Endodermal cell (in vitro differentiated cells): ENCODE data around the gene APBB1IP. TPM values are rescaled to one million over a fixed set of nuclear protein-coding genes. Genes with fewer than 3 reads are reported as not detected.
"Not testable (repeated sequence)": the region's sequence is repeated elsewhere in the genome, so short reads cannot be mapped to it uniquely, and the experiment has no call there.

ENCODE experiments used
- DNase-seq: peaks from one replicate; pipeline ENCODE4 v3.0.0-alpha.2; 2017
- H3K27ac ChIP-seq: 2 replicates; pipeline ENCODE4 v1.5.1; 2013; ENCODE audit warnings: mild to moderate bottlenecking, low read depth, low read length, moderate library complexity
- H3K27me3 ChIP-seq: 2 replicates; pipeline ENCODE4 v1.6.1; 2013; ENCODE audit warnings: mild to moderate bottlenecking, low read length, moderate library complexity; ENCODE audit not compliant: insufficient read depth, control insufficient read depth, poor library complexity, severe bottlenecking
- H3K36me3 ChIP-seq: 2 replicates; pipeline ENCODE4 v1.7.0; 2013; ENCODE audit warnings: mild to moderate bottlenecking, low read length, moderate library complexity; ENCODE audit not compliant: control insufficient read depth, insufficient read depth
- H3K4me1 ChIP-seq: one replicate; pipeline ENCODE4 v1.7.0; 2013; ENCODE audit warnings: low read length; ENCODE audit not compliant: control insufficient read depth, insufficient read depth
- H3K4me3 ChIP-seq: 2 replicates; pipeline ENCODE4 v1.5.1; 2013; ENCODE audit warnings: mild to moderate bottlenecking, low read length, moderate library complexity
- H3K9ac ChIP-seq: 2 replicates; pipeline ENCODE4 v1.6.1; 2013; ENCODE audit warnings: mild to moderate bottlenecking, low read length, moderate library complexity; ENCODE audit not compliant: poor library complexity, severe bottlenecking; ENCODE audit errors: extremely low read depth
- H3K9me3 ChIP-seq: 2 replicates; pipeline ENCODE4 v1.6.1; 2013; ENCODE audit warnings: mild to moderate bottlenecking, low read length, moderate library complexity; ENCODE audit not compliant: control insufficient read depth
- H3K27ac Mint-ChIP-seq: 2 replicates; pipeline ENCODE4 v1.8.0; 2020; ENCODE audit warnings: mixed read lengths
- H3K27me3 Mint-ChIP-seq: 2 replicates; pipeline ENCODE4 v1.8.0; 2021; ENCODE audit warnings: mild to moderate bottlenecking, mixed read lengths; ENCODE audit not compliant: insufficient read depth
- H3K36me3 Mint-ChIP-seq: 2 replicates; pipeline ENCODE4 v1.8.0; 2020; ENCODE audit warnings: low read depth, mixed read lengths
- H3K4me1 Mint-ChIP-seq: 2 replicates; pipeline ENCODE4 v1.8.0; 2020; ENCODE audit warnings: mixed read lengths
- H3K4me3 Mint-ChIP-seq: 2 replicates; pipeline ENCODE4 v1.8.0; 2020; ENCODE audit warnings: mild to moderate bottlenecking, moderate library complexity, mixed read lengths
- H3K9me3 Mint-ChIP-seq: 2 replicates; pipeline ENCODE4 v1.8.0; 2020; ENCODE audit warnings: mild to moderate bottlenecking, mixed read lengths
- CTCF ChIP-seq: fragments of 200-600 bp; sonication (generic); conservative IDR thresholded peaks from 2 replicates; pipeline ENCODE4 v1.5.0; 2021; ENCODE audit warnings: antibody characterized with exemption, mild to moderate bottlenecking
- WGBS, 2 experiments: methylation state at CpG; one replicate each; pipeline versions ENCODE4 v1.1.5 to v1.1.7; 2013; ENCODE audit warnings: missing lambda C conversion rate in 2 of 2, mixed read lengths in 1 of 2; ENCODE audit not compliant: insufficient coverage in 1 of 2, insufficient read length in 1 of 2; 5-methylcytosine and 5-hydroxymethylcytosine counted together
- total RNA-seq, 2 donors: library from RNA; stranded (reverse); fragmentation: NEBNext Ultra II Directional in 1 of 2; extraction: Animal tissue kit (Norgen Biotek cat#: 25700) in 1 of 2; gene quantifications; 2 replicates in 1 of 2; 3 replicates in 1 of 2; pipeline ENCODE4 v1.2.1, GENCODE V29; 2021

APBB1IP gene
- total RNA-seq, 2 donors from 2014 or later: 0.24 TPM

GRCh38 chr10:26464632-26465280 is 26.6 kb downstream of the APBB1IP start:
- H3K9me3 ChIP-seq: no peaks in the 10 kb centered on the region
- Mint-ChIP-seq H3K27me3 (no peaks in the 10 kb centered on the region), H3K36me3 (no peaks in the 10 kb centered on the region), H3K27ac (no peak overlapping the region), H3K4me1 (no peaks in the 10 kb centered on the region), H3K9me3 (no peaks in the 10 kb centered on the region), H3K4me3 (no peak overlapping the region)
- no peak overlapping the region for H3K9ac ChIP-seq
- no peaks in the 10 kb centered on the region for H3K4me1 ChIP-seq
- H3K27ac ChIP-seq: no peak overlapping the region
- no peak for TF ChIP-seq CTCF
- no peak overlapping the region for H3K4me3 ChIP-seq
- H3K27me3 ChIP-seq: no peaks in the 10 kb centered on the region
- no peaks in the 10 kb centered on the region for H3K36me3 ChIP-seq
- WGBS, 2 experiments: 92 to 93% methylated on average over 2 to 3 of the region's 3 CpGs
- no peak for DNase-seq

GRCh38 chr10:26466531-26466930 is 28.4 kb downstream of the APBB1IP start:
- not testable (repeated sequence) for H3K36me3 Mint-ChIP-seq, H3K27me3 Mint-ChIP-seq, H3K9me3 ChIP-seq, H3K4me1 ChIP-seq, H3K27ac ChIP-seq, H3K9me3 Mint-ChIP-seq, H3K27ac Mint-ChIP-seq, H3K4me3 ChIP-seq, H3K27me3 ChIP-seq, H3K4me1 Mint-ChIP-seq, H3K4me3 Mint-ChIP-seq, H3K36me3 ChIP-seq, DNase-seq, H3K9ac ChIP-seq
- WGBS, 2 experiments: 92 to 93% methylated on average over 5 to 6 of the region's 6 CpGs

- 89 to 94% methylated on average over 2 to 4 of the region's 4 CpGs for WGBS, 2 experiments
- no peaks in the 10 kb centered on the region for H3K27me3 Mint-ChIP-seq
- H3K4me1 Mint-ChIP-seq: peaks cover 7% of the 10 kb centered on the region
Observed at GRCh38 chr10:26467639-26468038, 29.5 kb downstream of the APBB1IP start.

More at GRCh38 chr10:26467639-26468038, 29.5 kb downstream of the APBB1IP start:
- Histone ChIP-seq H3K4me3 (no peak overlapping the region), H3K27ac (no peak overlapping the region), H3K4me1 (no peaks in the 10 kb centered on the region), H3K9me3 (no peaks in the 10 kb centered on the region), H3K36me3 (no peaks in the 10 kb centered on the region), H3K9ac (no peak overlapping the region), H3K27me3 (no peaks in the 10 kb centered on the region)
- H3K4me3 Mint-ChIP-seq: no peak overlapping the region
- H3K36me3 Mint-ChIP-seq: no peaks in the 10 kb centered on the region
- no peak for TF ChIP-seq CTCF
- H3K9me3 Mint-ChIP-seq: no peaks in the 10 kb centered on the region
- H3K27ac Mint-ChIP-seq: no peak overlapping the region
- no peak for DNase-seq
